HG03571 (cell line): ENCODE results near the gene ZNF407.
A peak's percentile ranks its signal among the peaks of the same experiment; 100 is the strongest.

ENCODE experiments used
- ATAC-seq: cut with Tn5 transposase; IDR thresholded peaks from one replicate; pipeline ENCODE4 v1.9.1; 2021; ENCODE audit not compliant: unreplicated experiment

ZNF407 gene

DNA sequence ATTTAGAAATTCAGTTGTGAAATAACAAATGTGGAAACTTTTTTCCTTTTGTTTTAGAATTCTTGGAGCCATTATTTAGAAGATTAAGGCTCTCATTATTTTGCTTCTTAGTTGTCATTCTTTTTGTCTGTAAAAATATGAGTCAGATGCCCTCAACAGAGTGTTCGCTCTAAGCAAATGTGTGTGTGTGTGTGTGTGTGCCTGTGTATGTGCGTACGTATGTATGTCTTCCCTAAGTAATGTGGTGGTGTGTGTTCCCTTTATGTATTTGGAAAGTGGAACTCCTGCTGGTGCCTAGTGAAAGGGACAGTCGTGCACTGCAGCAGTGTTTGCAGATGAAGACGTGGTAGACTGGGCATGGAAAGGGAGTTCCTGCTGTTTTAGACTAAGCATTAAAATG is 27.5 kb downstream of the ZNF407 start:
- ATAC-seq, result no peak

DNA sequence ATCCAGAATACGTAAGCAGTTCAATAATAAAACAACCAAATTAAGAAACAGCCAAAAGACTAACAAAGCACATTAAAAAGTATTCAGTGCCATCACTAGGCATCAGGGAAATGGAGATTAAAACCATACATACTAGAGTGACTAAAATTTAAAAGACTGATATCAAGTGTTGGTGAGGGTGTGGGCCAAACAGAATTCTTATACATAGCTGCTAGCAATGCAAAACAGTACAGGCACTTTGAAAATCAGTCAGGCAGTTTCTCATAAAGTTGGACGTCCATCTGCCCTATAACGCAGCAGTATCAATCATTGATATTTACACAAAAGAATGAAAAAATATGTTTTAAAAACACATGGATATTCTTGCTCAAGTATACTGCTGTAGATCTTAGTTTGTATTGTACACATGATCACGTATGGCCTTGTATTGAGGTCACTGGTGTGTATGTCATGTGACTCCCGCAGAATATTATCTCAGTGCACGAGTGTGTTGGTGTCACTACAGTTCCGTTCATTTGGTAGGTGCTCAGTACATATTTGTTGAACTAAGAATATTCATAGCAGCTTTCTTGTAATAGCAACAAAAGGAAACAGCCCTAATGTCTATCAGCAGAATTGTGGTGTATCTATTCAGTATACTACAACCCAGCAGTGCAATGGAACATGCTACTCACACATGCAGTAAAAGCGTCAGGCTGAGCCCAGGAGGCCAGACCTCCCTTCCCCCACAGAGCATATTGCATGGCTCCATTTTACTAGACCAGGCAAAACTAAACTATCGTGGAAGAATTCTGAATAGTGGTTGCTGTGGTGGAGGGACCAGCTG is 28.6 kb downstream of the ZNF407 start:
- no peak for ATAC-seq

DNA sequence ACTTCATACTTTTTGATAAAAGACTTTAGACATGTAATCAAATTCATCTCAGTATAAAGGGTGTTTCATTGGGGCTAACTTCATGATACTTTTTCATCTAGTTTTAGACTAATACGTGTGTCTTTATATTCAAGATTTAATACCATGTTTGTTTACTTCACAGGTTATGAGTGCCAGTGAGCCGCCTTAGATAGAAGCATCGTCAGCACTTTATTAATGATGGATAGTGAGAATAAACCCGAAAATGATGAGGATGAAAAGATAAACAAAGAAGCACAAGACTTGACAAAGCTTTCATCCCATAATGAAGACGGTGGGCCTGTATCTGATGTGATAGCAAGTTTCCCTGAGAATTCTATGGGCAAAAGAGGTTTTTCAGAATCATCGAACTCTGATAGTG is 33.1 kb downstream of the ZNF407 start:
- no peak for ATAC-seq

DNA sequence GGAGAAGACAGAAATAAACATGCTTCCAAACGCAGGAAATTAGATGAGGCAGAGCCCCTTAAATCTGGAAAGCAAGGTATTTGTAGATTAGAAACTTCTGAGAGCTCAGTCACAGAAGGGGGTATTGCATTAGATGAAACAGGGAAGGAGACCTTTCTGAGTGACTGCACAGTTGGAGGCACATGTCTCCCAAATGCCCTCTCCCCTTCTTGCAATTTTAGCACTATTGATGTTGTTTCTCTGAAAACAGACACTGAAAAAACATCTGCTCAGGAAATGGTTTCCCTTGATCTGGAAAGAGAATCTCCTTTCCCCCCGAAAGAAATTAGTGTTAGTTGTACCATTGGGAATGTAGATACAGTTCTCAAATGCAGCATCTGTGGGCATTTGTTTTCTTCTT is 33.5 kb downstream of the ZNF407 start:
- ATAC-seq, result no peak

DNA sequence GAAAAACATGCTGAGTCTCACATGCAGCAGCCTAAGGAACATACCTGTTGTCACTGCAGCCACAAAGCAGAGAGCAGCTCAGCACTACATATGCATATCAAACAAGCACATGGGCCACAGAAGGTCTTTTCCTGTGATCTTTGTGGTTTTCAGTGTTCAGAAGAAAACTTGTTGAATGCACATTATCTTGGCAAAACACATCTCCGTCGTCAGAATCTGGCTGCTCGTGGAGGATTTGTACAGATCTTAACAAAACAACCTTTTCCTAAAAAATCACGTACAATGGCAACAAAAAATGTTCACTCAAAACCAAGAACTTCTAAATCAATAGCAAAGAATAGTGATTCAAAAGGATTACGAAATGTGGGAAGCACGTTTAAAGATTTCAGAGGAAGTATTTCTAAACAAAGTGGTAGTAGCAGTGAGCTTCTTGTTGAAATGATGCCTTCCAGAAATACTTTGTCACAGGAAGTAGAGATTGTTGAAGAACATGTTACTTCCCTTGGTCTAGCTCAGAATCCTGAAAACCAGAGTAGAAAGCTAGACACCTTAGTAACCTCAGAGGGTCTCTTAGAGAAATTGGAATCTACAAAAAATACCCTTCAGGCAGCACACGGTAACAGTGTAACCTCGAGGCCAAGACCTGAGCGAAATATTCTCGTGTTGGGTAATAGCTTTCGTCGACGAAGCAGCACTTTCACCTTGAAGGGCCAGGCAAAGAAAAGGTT is 34.1 kb downstream of the ZNF407 start:
- no peak for ATAC-seq

DNA sequence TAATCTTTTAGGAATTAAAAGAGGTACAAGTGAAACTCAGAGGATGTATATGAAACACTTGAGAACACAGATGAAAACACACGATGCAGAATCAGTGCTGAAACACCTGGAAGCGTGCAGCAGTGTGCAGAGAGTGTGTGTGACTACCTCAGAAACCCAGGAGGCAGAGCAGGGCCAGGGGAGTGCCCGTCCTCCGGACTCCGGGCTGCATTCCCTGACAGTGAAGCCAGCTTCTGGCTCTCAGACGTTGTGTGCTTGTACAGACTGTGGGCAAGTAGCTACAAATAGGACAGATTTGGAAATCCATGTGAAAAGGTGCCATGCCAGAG is 34.6 kb downstream of the ZNF407 start:
- no peak for ATAC-seq

DNA sequence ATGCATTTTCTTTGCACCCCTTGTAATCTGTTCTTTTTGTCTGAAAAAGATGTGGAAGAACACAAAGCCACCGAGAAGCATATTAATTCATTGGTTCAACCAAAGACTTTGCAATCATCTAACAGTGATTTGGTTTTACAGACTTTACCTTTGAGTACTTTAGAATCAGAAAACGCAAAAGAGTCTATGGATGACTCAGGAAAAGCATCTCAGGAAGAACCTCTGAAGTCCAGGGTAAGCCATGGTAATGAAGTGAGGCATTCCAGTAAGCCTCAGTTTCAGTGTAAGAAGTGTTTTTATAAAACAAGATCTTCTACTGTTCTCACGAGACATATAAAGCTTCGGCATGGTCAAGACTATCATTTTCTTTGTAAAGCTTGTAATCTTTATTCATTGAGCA is 35.2 kb downstream of the ZNF407 start:
- ATAC-seq, result no peak

DNA sequence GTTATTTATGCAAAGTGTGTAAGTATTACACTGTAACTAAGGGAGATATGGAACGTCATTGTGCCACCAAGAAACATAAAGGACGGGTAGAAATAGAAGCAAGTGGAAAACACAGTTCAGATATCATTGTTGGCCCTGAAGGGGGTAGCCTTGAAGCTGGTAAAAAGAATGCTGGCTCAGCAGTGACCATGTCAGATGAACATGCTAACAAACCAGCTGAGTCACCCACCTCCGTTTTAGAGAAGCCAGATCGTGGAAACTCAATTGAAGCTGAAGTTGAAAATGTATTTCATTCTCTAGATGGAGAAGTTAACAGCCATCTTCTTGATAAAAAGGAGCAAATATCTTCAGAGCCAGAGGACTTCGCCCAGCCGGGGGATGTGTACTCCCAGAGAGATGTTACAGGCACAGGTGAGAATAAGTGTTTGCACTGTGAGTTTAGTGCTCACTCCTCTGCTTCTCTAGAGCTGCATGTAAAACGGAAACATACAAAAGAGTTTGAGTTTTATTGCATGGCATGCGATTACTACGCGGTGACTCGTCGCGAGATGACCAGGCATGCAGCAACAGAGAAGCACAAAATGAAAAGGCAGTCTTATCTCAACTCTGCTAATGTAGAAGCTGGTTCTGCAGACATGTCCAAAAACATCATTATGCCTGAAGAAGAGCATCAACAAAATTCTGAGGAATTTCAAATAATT is 36.1 kb downstream of the ZNF407 start:
- ATAC-seq, result no peak

DNA sequence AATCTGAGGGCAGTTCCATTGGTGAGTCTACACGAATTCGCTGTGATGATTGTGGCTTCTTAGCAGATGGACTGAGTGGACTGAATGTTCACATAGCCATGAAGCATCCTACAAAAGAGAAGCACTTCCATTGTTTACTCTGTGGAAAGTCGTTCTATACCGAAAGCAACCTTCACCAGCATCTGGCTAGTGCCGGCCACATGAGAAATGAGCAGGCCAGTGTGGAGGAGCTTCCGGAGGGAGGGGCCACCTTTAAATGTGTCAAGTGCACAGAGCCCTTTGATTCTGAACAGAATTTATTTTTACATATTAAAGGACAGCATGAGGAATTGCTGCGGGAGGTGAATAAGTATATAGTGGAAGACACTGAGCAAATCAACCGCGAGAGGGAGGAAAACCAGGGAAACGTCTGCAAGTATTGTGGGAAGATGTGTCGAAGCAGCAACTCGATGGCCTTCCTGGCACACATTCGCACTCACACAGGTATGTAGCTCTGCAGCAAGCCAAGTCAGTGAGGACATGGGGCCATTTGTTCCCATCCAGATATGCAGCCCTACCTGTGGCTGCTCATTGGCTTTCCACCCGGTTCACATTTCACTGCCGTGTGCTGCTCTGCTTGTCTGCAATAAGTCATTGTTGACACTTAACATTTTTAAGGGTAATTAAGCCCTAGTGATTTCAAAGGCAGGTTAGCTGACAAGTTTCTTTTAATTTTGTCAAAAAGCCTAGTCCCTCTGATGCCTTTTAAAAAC is 37.7 kb downstream of the ZNF407 start:
- no peak for ATAC-seq

DNA sequence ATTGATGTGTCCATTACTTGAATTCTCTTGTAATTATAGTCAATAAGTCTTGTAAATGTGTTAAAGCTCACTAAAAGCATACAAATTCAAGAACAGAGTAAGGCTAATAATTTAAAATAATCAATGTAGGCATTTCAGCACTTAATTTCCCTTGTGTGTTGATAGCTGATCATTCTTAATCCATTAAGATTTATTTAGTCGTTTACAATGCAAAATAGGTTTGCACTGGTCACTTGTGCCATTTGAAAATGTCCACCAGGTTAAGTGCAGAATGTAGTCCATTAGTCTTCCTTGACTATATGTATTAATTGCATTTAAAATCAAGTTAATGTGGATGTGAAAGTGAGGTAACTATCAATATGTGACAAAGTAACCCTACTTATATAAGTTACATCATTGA is 39.4 kb downstream of the ZNF407 start:
- ATAC-seq, result no peak

DNA sequence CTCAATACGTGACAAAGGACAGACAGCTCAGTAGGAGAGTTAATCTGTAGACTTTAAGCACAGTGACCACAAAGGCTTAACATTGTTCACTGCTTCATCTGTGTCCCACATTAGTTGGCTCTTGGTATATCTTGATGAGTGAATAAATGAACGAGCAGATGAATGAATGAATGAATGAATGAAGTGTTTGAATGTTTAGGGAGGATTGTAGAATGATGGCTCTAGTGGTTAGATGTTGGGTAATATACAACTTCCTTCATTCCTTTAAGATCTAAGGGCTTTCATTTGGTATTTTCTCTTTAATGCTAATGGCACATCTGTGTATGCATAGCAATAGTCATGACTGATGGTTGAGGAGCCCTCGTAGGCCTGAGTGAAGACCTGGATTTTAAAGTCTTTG is 40.5 kb downstream of the ZNF407 start:
- no peak for ATAC-seq

DNA sequence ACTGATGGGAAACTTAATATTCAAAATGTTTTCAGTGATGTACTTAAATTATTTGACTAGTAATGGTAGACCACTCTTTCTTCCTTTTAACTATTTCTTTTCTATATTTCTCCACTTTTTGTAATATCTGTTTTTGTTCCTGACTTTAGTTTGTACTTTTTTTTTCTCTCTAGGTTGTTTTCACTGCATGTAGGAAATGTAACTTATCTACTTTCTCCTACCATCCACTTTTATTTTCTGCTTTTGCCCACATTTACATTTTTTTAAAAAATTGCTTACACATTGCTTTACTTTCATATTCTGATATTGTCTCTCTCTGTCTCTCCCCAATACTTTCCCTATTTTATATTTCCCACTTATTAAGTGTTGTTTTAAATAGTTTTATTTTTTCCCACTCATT is 47.0 kb downstream of the ZNF407 start:
- ATAC-seq, result no peak

DNA sequence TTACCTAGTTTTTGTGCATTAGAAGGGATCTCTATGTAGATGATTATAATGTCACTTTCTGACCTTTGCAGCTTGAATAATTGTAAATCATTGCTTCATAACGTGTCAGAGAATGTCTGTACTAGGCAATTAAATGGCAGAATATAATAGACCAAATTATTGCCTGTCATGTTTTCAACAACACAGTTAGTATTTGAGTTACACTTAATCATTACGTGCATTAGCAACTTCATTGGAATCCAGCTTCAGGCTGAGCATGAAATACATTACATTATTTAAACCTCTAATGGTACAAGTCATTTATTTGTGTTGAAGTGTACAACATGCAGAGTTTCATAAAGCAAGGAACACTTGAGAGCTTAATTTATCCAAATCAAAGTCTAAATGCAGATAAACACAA is 48.0 kb downstream of the ZNF407 start:
- ATAC-seq, result no peak

DNA sequence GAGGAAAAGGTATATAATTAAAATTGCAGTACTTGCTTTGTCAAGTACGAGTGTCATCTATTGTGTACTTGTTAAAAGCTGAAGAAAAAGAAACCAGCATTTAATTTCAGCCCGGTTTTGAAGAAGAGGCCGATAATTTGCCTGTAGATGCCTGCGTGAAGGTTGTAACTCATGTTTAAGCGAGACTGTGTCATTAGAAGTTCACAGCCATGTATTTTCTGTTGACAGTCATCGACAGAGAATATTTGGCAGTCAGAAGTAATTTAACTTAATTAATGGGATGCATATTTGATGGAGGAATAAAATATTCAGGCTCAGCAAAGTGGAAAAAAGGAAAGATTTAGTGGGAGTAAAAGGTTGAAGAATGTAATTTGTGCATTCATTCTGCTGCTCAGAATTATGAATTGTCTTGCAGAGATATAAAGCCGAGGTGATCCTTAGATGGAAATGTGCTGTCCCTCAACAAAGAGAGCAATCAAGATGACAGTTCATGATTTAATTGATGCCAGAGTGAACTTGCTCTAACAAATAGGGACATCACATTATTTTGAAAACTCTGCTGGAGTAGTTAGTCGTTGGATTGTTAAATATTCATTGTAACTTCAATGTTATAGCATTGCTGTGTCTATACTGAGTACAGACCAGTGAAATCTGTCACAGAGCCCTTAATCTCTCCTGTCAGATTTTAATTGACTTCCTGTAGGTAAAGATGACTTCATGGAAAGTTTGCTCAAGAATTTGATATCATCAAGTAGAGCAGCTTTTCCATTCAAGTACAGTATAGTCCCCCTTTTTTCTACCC is 53.9 kb downstream of the ZNF407 start:
- no peak for ATAC-seq

DNA sequence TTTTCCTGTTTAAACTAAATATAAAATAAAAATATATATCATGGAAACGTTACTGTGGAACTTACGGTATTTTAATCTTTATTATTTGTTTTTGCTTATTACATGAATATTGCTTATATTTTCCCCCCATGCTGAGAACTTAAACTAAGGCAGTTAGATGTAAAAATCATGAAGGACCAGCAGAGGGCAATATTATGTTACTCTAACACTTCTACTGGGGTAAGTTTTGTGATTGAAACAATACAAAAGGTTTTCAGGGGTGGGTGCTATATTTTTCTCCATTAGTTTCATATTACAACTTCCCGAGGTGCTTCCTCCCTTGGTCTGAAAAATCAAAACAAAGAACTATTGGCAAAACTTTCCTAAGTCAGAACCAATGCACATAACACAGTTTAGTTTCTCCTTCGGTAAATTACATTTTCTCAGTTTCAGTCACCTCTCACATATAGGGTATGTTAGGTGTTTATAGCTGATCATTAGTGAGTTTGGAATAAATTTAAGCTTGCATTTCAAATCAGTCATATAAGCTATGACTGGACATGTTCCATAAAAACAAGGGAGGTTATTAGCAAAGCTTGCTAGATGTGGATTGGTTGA is 54.8 kb downstream of the ZNF407 start:
- peak; percentile 45 for ATAC-seq

DNA sequence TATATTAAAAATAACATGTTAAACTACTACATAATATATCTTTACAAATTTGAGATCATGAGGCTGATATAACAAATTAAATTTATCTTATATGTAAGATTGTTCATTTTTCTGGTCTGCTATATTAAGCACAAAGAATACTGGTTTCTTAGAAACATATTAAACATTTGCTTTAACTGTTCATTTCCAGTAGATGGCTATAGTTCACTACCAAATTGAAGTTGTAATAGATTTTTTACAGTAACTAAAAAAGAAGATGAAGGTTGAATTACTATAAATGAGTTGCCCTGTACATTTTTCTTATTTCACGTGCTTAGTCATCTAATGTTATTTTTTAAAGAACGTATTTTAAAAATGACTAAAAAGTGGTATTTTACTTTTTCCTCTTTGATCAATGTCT is 57.0 kb downstream of the ZNF407 start:
- ATAC-seq, result no peak

DNA sequence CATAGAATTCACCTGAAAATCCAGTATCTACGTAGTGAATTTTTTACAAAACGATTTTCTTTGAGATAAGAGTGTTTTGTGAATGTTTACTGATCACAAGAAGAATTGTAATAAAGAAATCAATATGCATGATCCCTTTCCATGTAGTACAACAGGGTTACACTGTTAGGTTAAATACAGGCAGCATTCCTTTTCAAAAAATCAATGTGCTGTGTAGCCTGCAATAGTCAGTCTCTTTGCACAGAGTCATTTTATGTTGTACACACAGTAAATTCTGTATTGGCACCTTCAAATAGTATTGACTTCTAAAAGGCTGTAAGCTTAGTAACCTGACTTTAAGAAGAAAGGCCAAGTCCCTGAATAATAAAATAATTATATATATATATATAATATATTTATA is 63.3 kb downstream of the ZNF407 start:
- ATAC-seq, result no peak

DNA sequence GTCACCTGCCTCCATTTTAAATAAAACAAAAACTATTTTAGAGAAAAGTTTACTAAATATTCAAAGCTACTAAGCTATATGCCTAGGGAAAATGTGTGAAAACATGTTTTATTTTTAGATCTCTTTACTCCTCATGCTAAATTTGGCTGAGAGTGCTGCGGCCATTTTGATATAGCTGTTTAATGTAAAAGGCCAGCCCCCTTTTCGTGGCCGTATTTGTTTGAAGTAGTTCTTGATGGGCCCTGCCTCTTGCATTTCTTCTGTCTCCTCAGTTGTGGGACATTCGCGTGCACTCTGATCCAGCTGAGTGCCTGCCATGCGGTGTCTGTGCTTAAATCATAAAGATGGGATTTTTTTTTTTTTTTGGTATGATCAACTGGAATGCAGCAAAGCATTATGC is 64.0 kb downstream of the ZNF407 start:
- no peak for ATAC-seq

DNA sequence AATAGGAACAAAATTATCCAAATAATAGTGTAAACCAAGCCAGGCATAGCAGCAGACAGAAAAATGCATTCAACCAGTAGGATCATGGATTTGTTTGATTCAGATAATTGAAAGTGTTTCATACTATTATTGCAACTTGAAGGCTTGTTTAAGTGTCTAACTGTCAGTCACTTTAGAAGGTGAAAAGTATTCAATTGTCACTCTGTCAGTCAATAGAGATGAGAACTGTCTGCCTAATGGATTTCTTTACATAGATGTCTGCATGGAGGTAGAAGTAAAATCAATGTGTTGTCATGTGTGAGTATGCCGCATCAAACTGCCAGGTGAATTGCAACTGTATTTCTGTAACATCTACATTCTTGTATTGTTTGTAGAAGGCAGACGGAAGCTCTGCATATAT is 65.0 kb downstream of the ZNF407 start:
- no peak for ATAC-seq

DNA sequence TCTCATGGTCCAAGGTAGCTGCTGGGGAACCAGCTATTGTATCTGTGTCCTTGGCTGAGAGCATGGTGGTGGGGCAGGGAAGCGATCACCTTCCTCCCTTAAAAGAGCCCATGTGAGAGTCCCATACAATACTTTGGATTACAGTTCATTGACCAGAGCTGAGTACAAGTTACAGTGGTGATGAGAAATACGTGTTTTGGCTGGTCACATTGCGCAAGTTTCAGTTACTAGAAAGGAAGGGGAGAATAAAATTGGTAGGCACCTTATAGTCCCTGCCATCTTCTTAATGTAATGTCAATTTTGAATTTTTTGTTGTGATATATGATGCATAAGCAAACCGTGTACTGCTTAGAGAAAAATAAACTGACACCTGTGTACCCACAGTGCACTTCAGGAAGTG is 67.7 kb downstream of the ZNF407 start:
- ATAC-seq, result no peak
